ENCODE results near the gene NPBWR2. TPM values are rescaled to one million over a fixed set of nuclear protein-coding genes. Genes with fewer than 3 reads are reported as not detected.

NPBWR2 gene
- total and polyA plus RNA-seq, 2 experiments from 2014 or later, result not detected

- Mint-ChIP-seq H3K4me1 (peaks cover 24% of the 10 kb centered on the region), H3K27ac (no peak overlapping the region), H3K27me3 (ENCODE audit: insufficient read depth, low read depth, poor library complexity) (peaks cover 55% of the 10 kb centered on the region), H3K36me3 (ENCODE audit: low read depth) (no peaks in the 10 kb centered on the region; the same call in 2 of the 3 replicates), H3K4me3 (peak overlapping the region; percentile 83), H3K9me3 (peaks cover 3% of the 10 kb centered on the region; the same call in 1 of the 3 replicates)
- peak overlapping the region; percentile 94 for H2AFZ ChIP-seq
- H3K27ac ChIP-seq (ENCODE audit: low read depth), result no peak overlapping the region
- H3K79me2 ChIP-seq (replicated peaks; ENCODE audit: insufficient read depth), result no peaks in the 10 kb centered on the region
- DNase-seq (ENCODE audit: low spot score) (peak; percentile 69), ATAC-seq (peak; percentile 50)
- peak; percentile 5 for TF ChIP-seq EZH2 (IDR thresholded peaks at IDR 0.05; ENCODE audit: low read depth, unreplicated experiment)
- no peak for TF ChIP-seq POLR2AphosphoS5 (IDR thresholded peaks at IDR 0.05; ENCODE audit: low read depth)
- TF ChIP-seq, protein P1, sequence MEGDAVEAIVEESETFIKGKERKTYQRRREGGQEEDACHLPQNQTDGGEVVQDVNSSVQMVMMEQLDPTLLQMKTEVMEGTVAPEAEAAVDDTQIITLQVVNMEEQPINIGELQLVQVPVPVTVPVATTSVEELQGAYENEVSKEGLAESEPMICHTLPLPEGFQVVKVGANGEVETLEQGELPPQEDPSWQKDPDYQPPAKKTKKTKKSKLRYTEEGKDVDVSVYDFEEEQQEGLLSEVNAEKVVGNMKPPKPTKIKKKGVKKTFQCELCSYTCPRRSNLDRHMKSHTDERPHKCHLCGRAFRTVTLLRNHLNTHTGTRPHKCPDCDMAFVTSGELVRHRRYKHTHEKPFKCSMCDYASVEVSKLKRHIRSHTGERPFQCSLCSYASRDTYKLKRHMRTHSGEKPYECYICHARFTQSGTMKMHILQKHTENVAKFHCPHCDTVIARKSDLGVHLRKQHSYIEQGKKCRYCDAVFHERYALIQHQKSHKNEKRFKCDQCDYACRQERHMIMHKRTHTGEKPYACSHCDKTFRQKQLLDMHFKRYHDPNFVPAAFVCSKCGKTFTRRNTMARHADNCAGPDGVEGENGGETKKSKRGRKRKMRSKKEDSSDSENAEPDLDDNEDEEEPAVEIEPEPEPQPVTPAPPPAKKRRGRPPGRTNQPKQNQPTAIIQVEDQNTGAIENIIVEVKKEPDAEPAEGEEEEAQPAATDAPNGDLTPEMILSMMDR (conservative IDR thresholded peaks at IDR 0.05; ENCODE audit: low read depth in 2 of 2), result no peak
- no peak for TF ChIP-seq STAT1 (IDR thresholded peaks at IDR 0.05; ENCODE audit: unreplicated experiment)
- peak overlapping the region; percentile 62 for H3K4me3 ChIP-seq
- H4K20me1 ChIP-seq (replicated peaks; ENCODE audit: insufficient read depth), result no peaks in the 10 kb centered on the region
- H3K36me3 ChIP-seq (ENCODE audit: insufficient read depth), result no peaks in the 10 kb centered on the region
- H3K9me2 ChIP-seq (ENCODE audit: insufficient read depth), result no peaks in the 10 kb centered on the region
- H3K27me3 ChIP-seq (ENCODE audit: insufficient read depth), result peaks cover 50% of the 10 kb centered on the region
- H3F3A ChIP-seq (replicated peaks; ENCODE audit: low read depth), result 0 out of 2 replicates have a peak, but pooled peaks cover 7% of the 10 kb centered on the region
- H3K4me2 ChIP-seq, result peak overlapping the region; percentile 90
- peaks cover 16% of the 10 kb centered on the region; the same call in 1 of the 2 replicates for H3K4me1 ChIP-seq (ENCODE audit: insufficient read depth)
Observed at GRCh38 chr20:64084685-64085152, 22.6 kb downstream of the NPBWR2 start.

DNA sequence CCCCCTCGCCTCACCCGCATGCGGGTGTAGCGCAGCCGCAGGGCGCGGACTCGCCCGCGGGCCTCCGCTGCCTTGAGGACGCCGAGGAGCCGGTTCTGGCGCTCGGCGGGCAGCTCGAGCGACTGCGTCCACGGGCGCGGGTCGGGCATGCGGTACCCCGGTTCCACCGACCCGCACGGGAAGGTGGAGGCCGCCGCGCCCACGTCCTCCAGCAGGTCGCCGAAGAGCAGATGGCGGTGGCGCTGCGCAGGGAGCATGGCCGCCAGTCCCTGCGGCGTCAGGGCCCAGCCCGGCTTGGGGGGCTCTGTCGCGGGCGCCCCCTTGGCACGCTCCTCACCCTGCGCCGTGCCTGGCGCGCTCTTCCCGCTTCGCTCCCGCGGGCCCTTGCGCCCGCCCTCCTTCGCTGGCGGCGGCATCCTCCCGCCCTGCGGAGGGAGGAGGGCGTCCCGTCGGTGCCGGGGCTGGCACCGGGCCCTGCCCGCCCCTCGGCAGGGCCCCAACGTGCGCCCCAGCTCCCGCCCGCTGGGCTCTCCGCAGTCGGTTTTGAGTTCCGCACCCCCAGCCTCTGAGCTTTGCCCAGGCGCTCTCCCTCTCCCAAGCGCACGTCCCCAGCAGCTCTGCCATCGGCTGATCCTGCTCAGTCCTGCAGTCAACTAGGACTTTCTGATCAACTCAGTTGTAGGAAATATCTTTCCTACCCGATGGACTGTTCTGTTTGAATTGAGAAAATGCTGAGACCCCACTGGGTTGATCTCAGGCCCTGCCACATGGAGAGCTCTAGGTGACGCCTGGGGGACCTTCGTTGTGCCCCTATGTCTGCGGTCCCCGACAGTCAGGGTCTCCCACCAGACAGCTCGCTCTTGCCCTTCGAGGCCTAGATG lies 23.3 kb downstream of the NPBWR2 start, which contains the start of gene LKAAEAR1:
TSS of gene LKAAEAR1 (minus strand) at position 595 of the 881 bp plus-strand sequence. CDS start at position 416, 179 bp downstream.
- Mint-ChIP-seq H3K27me3 (ENCODE audit: insufficient read depth, low read depth, poor library complexity) (peaks cover 55% of the 10 kb centered on the region), H3K4me1 (peaks cover 25% of the 10 kb centered on the region), H3K4me3 (peak within 1 kb of the TSS; percentile 83), H3K36me3 (ENCODE audit: low read depth) (no peaks in the 10 kb centered on the region; the same call in 2 of the 3 replicates), H3K27ac (peak within 1 kb of the TSS; percentile 68; the same call in 1 of the 2 replicates), H3K9me3 (peaks cover 3% of the 10 kb centered on the region; the same call in 1 of the 3 replicates)
- peaks cover 50% of the 10 kb centered on the region for H3K27me3 ChIP-seq (ENCODE audit: insufficient read depth)
- no peaks in the 10 kb centered on the region for H3K9me2 ChIP-seq (ENCODE audit: insufficient read depth)
- H3F3A ChIP-seq (replicated peaks; ENCODE audit: low read depth), result 0 out of 2 replicates have a peak, but pooled peaks cover 7% of the 10 kb centered on the region
- H3K27ac ChIP-seq (ENCODE audit: low read depth), result no peak within 1 kb of the TSS
- peak; percentile 17 for ATAC-seq
- H3K79me2 ChIP-seq (replicated peaks; ENCODE audit: insufficient read depth), result no peaks in the 10 kb centered on the region
- peak within 1 kb of the TSS; percentile 90 for H3K4me2 ChIP-seq
- H2AFZ ChIP-seq, result peak within 1 kb of the TSS; percentile 94
- TF ChIP-seq EZH2 (IDR thresholded peaks at IDR 0.05; ENCODE audit: low read depth, unreplicated experiment) (peak; percentile 59), NANOG (IDR thresholded peaks at IDR 0.05; ENCODE audit: borderline replicate concordance) (no peak), JUNB (IDR thresholded peaks at IDR 0.05; ENCODE audit: unreplicated experiment) (no peak), POLR2AphosphoS5 (IDR thresholded peaks at IDR 0.05; ENCODE audit: low read depth) (peak; percentile 56; the same call in 1 of the 2 replicates)
- DNase-seq (ENCODE audit: low spot score), result peak; percentile 36
- H3K36me3 ChIP-seq (ENCODE audit: insufficient read depth), result no peaks in the 10 kb centered on the region
- H4K20me1 ChIP-seq (replicated peaks; ENCODE audit: insufficient read depth), result no peaks in the 10 kb centered on the region
- H3K4me3 ChIP-seq, result peak within 1 kb of the TSS; percentile 62
- peaks cover 16% of the 10 kb centered on the region; the same call in 1 of the 2 replicates for H3K4me1 ChIP-seq (ENCODE audit: insufficient read depth)

Measured in GM23338 (cell line).